ENCODE measurements around the gene IRF2.

- no peak for TF ChIP-seq CTCF (optimal IDR thresholded peaks at IDR 0.05 in 1 of 3, IDR thresholded peaks at IDR 0.05 in 1 of 3, conservative IDR thresholded peaks at IDR 0.05 in 1 of 3; ENCODE audit: extremely low read depth in 1 of 3, insufficient read depth in 2 of 3, low read length in 3 of 3)
- TF ChIP-seq EZH2 (IDR thresholded peaks at IDR 0.05; ENCODE audit: low read length): no peak
Observed at GRCh38 chr4:184500748-184501589, 26.6 kb upstream of the IRF2 start.
